Testis (tissue), 2 donors: ENCODE results near the gene SLC35F4.

ENCODE experiments used
- CTCF ChIP-seq, 3 experiments: fragments of 450-650 bp in 2 of 3; fragments of 200-600 bp in 1 of 3; sonication (generic) in 1 of 3; IDR thresholded peaks; one replicate each; pipeline ENCODE4 v1.5.1; 2016 to 2019; ENCODE audit warnings: antibody characterized with exemption in 3 of 3, mild to moderate bottlenecking in 2 of 3, moderate library complexity in 1 of 3
- POLR2A ChIP-seq: fragments of 450-650 bp; IDR thresholded peaks from one replicate; pipeline ENCODE4 v1.6.1; 2017; ENCODE audit warnings: antibody characterized with exemption, mild to moderate bottlenecking, moderate library complexity

DNA sequence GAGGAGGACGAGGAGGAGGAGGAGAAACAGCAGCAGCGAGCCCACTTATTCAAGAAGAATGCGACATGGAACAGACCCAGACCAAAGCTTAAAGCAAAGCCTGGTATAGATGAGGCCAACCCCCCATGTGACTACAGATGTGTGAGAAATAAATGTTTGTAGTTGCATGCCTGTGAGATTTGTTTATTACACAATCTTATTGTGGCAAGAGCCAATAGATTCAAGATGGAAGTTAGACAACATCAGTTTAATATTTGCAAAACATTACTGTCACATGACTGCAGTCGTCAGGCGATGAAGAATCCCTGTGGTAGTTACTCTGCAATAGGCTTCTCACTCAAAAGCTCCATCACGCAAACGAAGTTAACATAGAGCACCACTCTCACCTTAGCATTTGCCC lies 17.2 kb upstream of the SLC35F4 start:
- no peak for TF ChIP-seq CTCF (IDR thresholded peaks at IDR 0.05)
- no peak for TF ChIP-seq POLR2A
